ENCODE data around the gene ATP2B2. TPM values are rescaled to one million over a fixed set of nuclear protein-coding genes. Genes with fewer than 3 reads are reported as not detected.

The ATP2B2 gene
- total RNA-seq, 2 donors from 2014 or later, result 0.07 to 0.11 TPM

DNA sequence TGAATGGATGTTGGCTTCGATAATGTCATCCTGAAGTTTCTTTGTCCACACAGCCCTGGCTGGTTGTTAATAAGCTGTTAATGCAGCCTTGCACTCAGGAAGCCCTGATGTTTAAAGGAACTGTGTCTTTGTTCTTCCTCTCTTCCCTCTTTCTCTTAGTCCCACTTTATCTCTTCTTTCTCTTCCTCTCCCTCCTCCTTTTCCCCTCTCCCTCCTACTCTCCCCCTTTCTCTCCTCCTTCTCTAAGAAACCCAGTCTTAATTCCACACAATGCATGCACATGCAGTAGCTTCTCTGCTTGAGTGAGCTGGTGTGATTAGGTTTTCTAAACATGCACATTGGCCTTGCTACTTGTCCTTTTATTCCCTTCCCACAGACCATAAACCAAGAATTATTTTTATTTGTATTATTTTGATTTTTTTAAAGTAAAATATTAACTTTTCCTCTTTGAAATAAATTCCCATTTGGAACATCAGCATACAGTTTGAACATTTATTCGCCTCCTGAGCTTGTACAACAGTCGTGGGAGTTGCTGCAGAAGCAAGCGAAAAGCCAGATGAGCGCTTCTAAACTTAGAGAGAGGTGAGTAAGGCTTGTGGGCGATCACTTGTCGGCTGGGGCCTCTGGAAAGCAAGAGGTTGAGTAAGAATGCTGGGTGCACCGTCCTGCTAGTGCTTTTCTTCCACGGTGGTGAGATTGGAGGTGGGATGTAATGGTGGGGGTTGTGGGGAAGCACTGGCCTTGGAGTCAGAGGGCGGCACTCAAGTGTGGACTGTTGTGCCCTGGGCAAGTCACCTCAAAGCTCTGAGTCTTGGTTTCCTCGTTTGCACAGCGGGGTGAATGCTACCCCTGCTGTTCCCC, 219.9 kb downstream of the ATP2B2 start:
- TF ChIP-seq, protein P1, sequence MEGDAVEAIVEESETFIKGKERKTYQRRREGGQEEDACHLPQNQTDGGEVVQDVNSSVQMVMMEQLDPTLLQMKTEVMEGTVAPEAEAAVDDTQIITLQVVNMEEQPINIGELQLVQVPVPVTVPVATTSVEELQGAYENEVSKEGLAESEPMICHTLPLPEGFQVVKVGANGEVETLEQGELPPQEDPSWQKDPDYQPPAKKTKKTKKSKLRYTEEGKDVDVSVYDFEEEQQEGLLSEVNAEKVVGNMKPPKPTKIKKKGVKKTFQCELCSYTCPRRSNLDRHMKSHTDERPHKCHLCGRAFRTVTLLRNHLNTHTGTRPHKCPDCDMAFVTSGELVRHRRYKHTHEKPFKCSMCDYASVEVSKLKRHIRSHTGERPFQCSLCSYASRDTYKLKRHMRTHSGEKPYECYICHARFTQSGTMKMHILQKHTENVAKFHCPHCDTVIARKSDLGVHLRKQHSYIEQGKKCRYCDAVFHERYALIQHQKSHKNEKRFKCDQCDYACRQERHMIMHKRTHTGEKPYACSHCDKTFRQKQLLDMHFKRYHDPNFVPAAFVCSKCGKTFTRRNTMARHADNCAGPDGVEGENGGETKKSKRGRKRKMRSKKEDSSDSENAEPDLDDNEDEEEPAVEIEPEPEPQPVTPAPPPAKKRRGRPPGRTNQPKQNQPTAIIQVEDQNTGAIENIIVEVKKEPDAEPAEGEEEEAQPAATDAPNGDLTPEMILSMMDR (IDR thresholded peaks at IDR 0.05), result no peak
- intact Hi-C loops (cut with DNase I), result no loop called here
- H3K36me3 ChIP-seq, result no peaks in the 10 kb centered on the region
- H3K27ac ChIP-seq, result no peak overlapping the region
- no peak for DNase-seq
- no peaks in the 10 kb centered on the region for H3K9me3 ChIP-seq
- H3K4me1 ChIP-seq, result no peaks in the 10 kb centered on the region
- no peaks in the 10 kb centered on the region for H3K27me3 ChIP-seq
- no peak overlapping the region for H3K9ac ChIP-seq (ENCODE audit: low read depth in 2 of 2, low read length in 2 of 2)
- no peak overlapping the region for H3K4me3 ChIP-seq

DNA sequence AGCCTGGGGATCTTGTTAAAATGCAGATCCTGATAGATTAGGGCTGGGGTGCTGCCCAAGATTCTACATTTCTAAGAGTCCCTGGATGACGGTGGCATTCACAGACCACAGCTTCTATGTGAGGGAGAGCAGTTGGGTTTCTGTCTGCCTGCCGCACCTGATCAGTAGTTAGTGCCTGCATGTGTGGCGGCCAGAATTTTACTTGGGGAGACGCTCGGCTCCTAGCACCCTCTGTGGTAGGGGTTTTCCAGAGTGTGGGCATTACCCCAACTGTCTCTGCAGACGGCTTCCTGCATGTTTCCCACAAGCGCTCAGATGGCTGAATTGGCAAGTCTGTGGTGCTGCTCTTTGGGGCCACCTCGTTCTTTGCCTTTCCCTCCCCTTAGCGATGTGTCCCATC, 220.9 kb downstream of the ATP2B2 start:
- intact Hi-C loops (cut with DNase I), result no loop called here
- H3K36me3 ChIP-seq, result no peaks in the 10 kb centered on the region
- H3K9ac ChIP-seq (ENCODE audit: low read depth in 2 of 2, low read length in 2 of 2), result no peak overlapping the region
- no peak overlapping the region for H3K27ac ChIP-seq
- H3K4me3 ChIP-seq, result no peak overlapping the region
- no peak for DNase-seq
- no peaks in the 10 kb centered on the region for H3K9me3 ChIP-seq
- H3K4me1 ChIP-seq, result no peaks in the 10 kb centered on the region
- H3K27me3 ChIP-seq, result no peaks in the 10 kb centered on the region
- TF ChIP-seq, protein P1 (IDR thresholded peaks at IDR 0.05), result no peak

DNA sequence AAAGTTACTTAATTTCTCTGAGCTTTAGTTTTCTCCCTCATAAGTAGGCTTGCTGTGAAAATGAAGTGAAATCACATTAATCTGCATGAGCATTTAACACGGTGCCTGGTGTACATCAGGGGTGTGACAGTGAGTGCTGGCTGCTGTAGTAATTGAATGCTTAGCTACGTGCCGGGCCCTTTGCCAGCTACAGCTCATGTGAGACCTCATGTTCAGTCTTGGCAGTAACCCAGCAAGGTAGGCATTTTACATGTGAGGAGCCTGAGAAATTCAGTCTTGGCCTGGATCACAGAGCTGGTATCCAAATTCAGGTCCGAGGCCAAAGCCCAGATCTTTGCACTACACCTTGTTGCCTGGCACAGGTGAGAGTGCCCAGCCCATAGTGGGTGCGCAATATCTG, 221.7 kb downstream of the ATP2B2 start:
- Histone ChIP-seq H3K36me3 (no peaks in the 10 kb centered on the region), H3K9me3 (no peaks in the 10 kb centered on the region), H3K4me1 (no peaks in the 10 kb centered on the region), H3K27ac (no peak overlapping the region), H3K27me3 (no peaks in the 10 kb centered on the region), H3K4me3 (no peak overlapping the region), H3K9ac (ENCODE audit: low read depth in 2 of 2, low read length in 2 of 2) (no peak overlapping the region)
- intact Hi-C loops (cut with DNase I), result no loop called here
- DNase-seq, result no peak
- TF ChIP-seq, protein P1 (IDR thresholded peaks at IDR 0.05), result no peak

DNA sequence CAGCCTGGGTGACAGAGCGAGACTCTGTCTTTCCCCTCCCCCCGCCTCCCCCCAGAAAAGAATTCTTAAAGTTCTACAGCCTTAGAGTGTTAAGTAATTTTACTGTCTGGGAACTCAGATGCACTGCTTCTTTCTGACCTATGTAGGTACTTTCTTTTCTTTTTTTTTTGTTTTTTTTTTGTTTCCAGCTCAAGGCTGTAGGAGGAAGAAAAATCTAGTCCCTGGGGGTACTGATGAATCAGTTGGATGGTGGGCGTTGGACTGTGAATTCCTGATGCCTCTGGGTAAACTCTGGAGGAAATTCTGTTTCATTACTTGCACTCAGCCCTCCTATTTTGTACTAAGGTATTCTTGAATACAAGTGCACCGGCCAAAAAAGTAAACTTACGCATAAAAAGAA, 223.4 kb downstream of the ATP2B2 start:
- DNase-seq, result no peak
- no peaks in the 10 kb centered on the region for H3K27me3 ChIP-seq
- no peak overlapping the region for H3K27ac ChIP-seq
- no peak overlapping the region for H3K4me3 ChIP-seq
- no peaks in the 10 kb centered on the region for H3K9me3 ChIP-seq
- no peaks in the 10 kb centered on the region for H3K4me1 ChIP-seq
- intact Hi-C loops (cut with DNase I), result no loop called here
- no peaks in the 10 kb centered on the region for H3K36me3 ChIP-seq
- TF ChIP-seq, protein P1 (IDR thresholded peaks at IDR 0.05), result no peak
- H3K9ac ChIP-seq (ENCODE audit: low read depth in 2 of 2, low read length in 2 of 2), result no peak overlapping the region

DNA sequence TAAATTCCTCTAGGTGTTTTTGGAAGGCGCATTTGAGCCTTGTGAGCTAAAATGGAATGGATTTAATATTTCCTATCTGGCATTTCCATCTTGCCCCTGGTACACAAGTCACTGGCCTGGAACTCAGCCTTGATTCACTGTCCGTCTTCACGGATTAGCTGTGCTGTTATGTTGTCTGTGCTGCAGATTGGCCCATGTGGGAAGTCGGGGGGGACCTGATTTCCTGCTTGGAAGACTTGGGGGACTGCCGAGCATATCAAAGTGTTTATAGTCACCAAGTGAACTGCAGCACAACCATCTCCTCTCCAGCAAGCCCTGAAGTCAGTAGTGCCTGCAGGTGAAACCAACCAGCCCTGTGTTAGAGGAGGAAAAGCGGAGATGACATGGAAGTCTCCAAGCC, 224.8 kb downstream of the ATP2B2 start:
- H3K9ac ChIP-seq (ENCODE audit: low read depth in 2 of 2, low read length in 2 of 2), result no peak overlapping the region
- no peak overlapping the region for H3K4me3 ChIP-seq
- intact Hi-C loops (cut with DNase I), result no loop called here
- no peaks in the 10 kb centered on the region for H3K9me3 ChIP-seq
- no peaks in the 10 kb centered on the region for H3K27me3 ChIP-seq
- TF ChIP-seq, protein P1 (IDR thresholded peaks at IDR 0.05), result no peak
- DNase-seq, result no peak
- no peak overlapping the region for H3K27ac ChIP-seq
- no peaks in the 10 kb centered on the region for H3K36me3 ChIP-seq
- no peaks in the 10 kb centered on the region for H3K4me1 ChIP-seq
